GM12878 (cell line): ENCODE results near the gene PTPRD. TPM values are rescaled to one million over a fixed set of nuclear protein-coding genes. Genes with fewer than 3 reads are reported as not detected.

ENCODE experiments used
- ATAC-seq: fragments of 200-7000 bp; cut with Tn5 transposase; 3 replicates; pipeline ENCODE4 v1.9.1; 2020; ENCODE audit warnings: mild to moderate bottlenecking, moderate library complexity
- BruUV-seq: library from RNA; stranded (reverse); fragments of 400-500 nt; replicated peaks from 2 replicates; lab custom pipeline; 2021; lab: Mats Ljungman, UMichigan
- CTCF ChIA-PET: fragments of 300-600 bp; sonication (Branson Sonifier 250); formaldehyde crosslinking; extraction: SDS; loops from one replicate; lab custom pipeline; 2021; ENCODE audit warnings: inconsistent platforms; lab: Yijun Ruan, JAX
- POLR2A ChIA-PET: fragments of 350-600 bp; formaldehyde crosslinking; extraction: SDS; loops from one replicate; lab custom pipeline; 2021; ENCODE audit warnings: inconsistent platforms; lab: Charles Lee
- RAD21 ChIA-PET: fragments of 300-600 bp; sonication (Branson Sonifier 250); formaldehyde crosslinking; loops from one replicate; lab custom pipeline; 2023; ENCODE audit warnings: antibody characterized with exemption; ENCODE audit not compliant: unreplicated experiment; lab: Charles Lee
- SMC1A ChIA-PET: fragments of 300-600 bp; sonication (Branson Sonifier 250); formaldehyde crosslinking; loops from one replicate; lab custom pipeline; 2023; ENCODE audit not compliant: unreplicated experiment, uncharacterized antibody; lab: Charles Lee
- DNase-seq: peaks from one replicate; pipeline ENCODE4 v3.0.0-alpha.2; 2011; ENCODE audit warnings: low read depth, low spot score
- FAIRE-seq: peaks from 3 replicates; lab custom pipeline; 2011; peaks lifted over from hg19 to GRCh38; lab: Jason Lieb, UNC
- H2AFZ ChIP-seq: 2 replicates; pipeline ENCODE4 v1.6.0; 2011; ENCODE audit warnings: low read depth, low read length, control low read depth; ENCODE audit not compliant: control insufficient read depth
- H3K27ac ChIP-seq: 2 replicates; pipeline ENCODE4 v1.5.1; 2011; ENCODE audit warnings: control low read depth; ENCODE audit not compliant: control insufficient read depth, insufficient read depth
- H3K27me3 ChIP-seq, 2 experiments: replicated peaks in 1 of 2; 2 replicates each; pipeline versions ENCODE4 v1.6.0 to v1.6.1; 2011; ENCODE audit warnings: low read length in 1 of 2; ENCODE audit not compliant: control insufficient read depth in 2 of 2, insufficient read depth in 2 of 2
- H3K36me3 ChIP-seq, 2 experiments: 2 replicates each; pipeline ENCODE4 v1.5.1; 2011; ENCODE audit warnings: low read length in 1 of 2; ENCODE audit not compliant: control insufficient read depth in 2 of 2, insufficient read depth in 2 of 2
- H3K4me1 ChIP-seq: 2 replicates; pipeline ENCODE4 v1.6.1; 2011; ENCODE audit warnings: mild to moderate bottlenecking, low read length, moderate library complexity, mixed read lengths; ENCODE audit not compliant: control insufficient read depth, insufficient read depth
- H3K4me2 ChIP-seq: 2 replicates; pipeline ENCODE4 v1.6.0; 2011; ENCODE audit warnings: control low read depth; ENCODE audit not compliant: control insufficient read depth, insufficient read depth
- H3K4me3 ChIP-seq: fragments of 200-600 bp; sonication (generic); 2 replicates; pipeline ENCODE4 v1.5.1; 2016
- H3K79me2 ChIP-seq: 2 replicates; pipeline ENCODE4 v1.6.0; 2011; ENCODE audit warnings: low read length; ENCODE audit not compliant: control insufficient read depth, insufficient read depth
- H3K9ac ChIP-seq: 2 replicates; pipeline ENCODE4 v1.8.0; 2011; ENCODE audit warnings: low read length, control low read depth, mixed read lengths; ENCODE audit not compliant: control insufficient read depth, insufficient read depth
- H3K9me3 ChIP-seq: replicated peaks from 3 replicates; pipeline ENCODE4 v1.5.1; 2011; ENCODE audit warnings: mild to moderate bottlenecking, low read length; ENCODE audit not compliant: control insufficient read depth, insufficient read depth
- H4K20me1 ChIP-seq: 2 replicates; pipeline ENCODE4 v1.6.0; 2011; ENCODE audit not compliant: control insufficient read depth, insufficient read depth
- BACH1 ChIP-seq: fragments of 450-650 bp; IDR thresholded peaks from 2 replicates; pipeline ENCODE4 v1.6.1; 2017; ENCODE audit warnings: mild to moderate bottlenecking, borderline replicate concordance
- EP300 ChIP-seq, 2 experiments: fragments of 150-350 bp in 1 of 2; IDR thresholded peaks; 2 replicates each; pipeline ENCODE4 v1.6.1; 2011 to 2012; ENCODE audit warnings: low read depth in 2 of 2, low read length in 2 of 2, borderline replicate concordance in 1 of 2, improper control_type of control experiment in 1 of 2, inconsistent platforms in 1 of 2; ENCODE audit not compliant: control insufficient read depth in 1 of 2
- GATAD2B ChIP-seq: fragments of 450-650 bp; conservative IDR thresholded peaks from 2 replicates; pipeline ENCODE4 v1.6.1; 2017; ENCODE audit warnings: low read depth, mild to moderate bottlenecking, moderate library complexity
- MTA2 ChIP-seq: fragments of 450-650 bp; IDR thresholded peaks from 2 replicates; pipeline ENCODE4 v1.6.1; 2016; ENCODE audit warnings: low read depth, mild to moderate bottlenecking, moderate library complexity
- WGBS: methylation state at CpG from one replicate; pipeline ENCODE4 v1.1.6; 2016; ENCODE audit warnings: low lambda C conversion rate; ENCODE audit not compliant: insufficient replicate concordance, insufficient coverage; ENCODE audit errors: missing lambda C conversion rate; 5-methylcytosine and 5-hydroxymethylcytosine counted together
- in situ Hi-C: fragments of 300-500 bp; cut with MboI; formaldehyde crosslinking; loops from 9 replicates; pipeline ENCODE4 v1.14.3; 2018; ENCODE audit warnings: mixed read lengths
- intact Hi-C: fragments of 100-400 bp; cut with micrococcal nuclease; formaldehyde crosslinking; loops from one replicate; pipeline ENCODE4 v1.14.2; 2022; ENCODE audit not compliant: unreplicated experiment
- polyA plus RNA-seq, 11 experiments: library from polyadenylated mRNA; depleted of rRNA in 4 of 11; unstranded in 6 of 11; stranded (reverse) in 5 of 11; fragments of >200 nt; fragmentation: Nextera tagmentation in 4 of 11; fragmentation: Illumina TruSeq in 1 of 11; extraction: Ambion mirVana in 4 of 11; extraction: Trizol in 1 of 11; gene quantifications; 1 replicate in 1 of 11; 2 replicates in 10 of 11; pipeline versions ENCODE4 v1.2.1 to v1.2.3, GENCODE V29; 2011 to 2016; ENCODE audit warnings: inconsistent platforms in 2 of 11, missing spikeins in 2 of 11, low read depth in 1 of 11
- total RNA-seq, 4 experiments: library from RNA; depleted of rRNA in 3 of 4; stranded (reverse); fragments of >200 nt in 3 of 4; fragmentation: Illumina TruSeq in 1 of 4; extraction: Trizol in 1 of 4; gene quantifications; 2 replicates each; pipeline versions ENCODE4 v1.2.1 to v1.2.3, GENCODE V29; 2013 to 2021
- TF ChIP-seq, protein P1 (sequence below): fragments of 450-650 bp; IDR thresholded peaks from 2 replicates; pipeline ENCODE4 v1.6.1; 2018; ENCODE audit warnings: mild to moderate bottlenecking, low read depth, moderate library complexity; ENCODE audit not compliant: partially characterized antibody

PTPRD gene
- total and polyA plus RNA-seq, 10 of the 15 experiments (the other 5 are each of a cell fraction or from before 2014, with no cell fraction given): under 0.01 to 0.05 (median 0.01) TPM; not detected in 7

DNA sequence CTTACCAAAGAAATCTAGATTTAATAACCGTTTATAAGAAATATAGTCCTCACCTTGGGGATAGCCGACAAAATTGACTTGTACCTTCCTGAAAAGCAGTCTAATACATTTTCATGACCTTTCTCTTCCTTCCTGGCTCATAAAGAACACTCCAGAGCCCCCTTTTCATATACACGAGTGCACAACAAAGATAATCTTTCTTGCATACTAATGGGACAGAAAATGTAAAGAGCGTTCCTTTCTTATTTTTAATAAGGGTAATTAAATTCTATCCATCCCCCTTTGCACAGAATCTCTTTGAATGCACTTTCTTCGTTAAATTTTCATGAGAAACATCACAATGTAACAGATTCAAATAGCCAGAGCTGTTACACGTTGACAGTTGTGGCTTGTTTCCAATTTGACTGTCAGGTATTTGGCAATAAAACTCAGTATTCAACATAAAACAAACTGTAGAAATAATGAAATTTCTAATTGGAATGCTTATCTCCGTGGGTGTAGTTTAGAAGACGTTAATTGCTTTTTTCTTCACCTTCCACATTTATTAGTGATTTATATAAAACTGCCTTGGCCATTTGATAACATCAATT lies 2080.9 kb downstream of the PTPRD start (continued):
- TF ChIP-seq MTA2: no peak

DNA sequence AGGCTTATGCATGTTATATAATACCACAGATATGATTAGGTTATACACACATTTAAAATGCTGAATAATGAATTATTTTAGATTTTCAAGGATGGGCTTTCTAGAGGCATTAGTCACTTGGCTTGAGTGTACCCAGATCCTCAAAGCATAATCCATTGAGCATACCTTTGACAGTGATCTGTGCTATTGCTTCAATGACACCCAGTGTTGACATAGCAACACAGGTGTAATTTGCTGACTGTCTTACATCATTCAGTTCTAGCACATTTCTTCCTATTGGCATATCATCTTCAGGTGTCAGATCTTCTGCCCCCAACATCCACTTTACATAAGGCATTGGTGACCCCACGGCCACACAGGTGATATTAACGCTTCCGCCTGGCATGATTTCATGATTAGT lies 2091.7 kb downstream of the PTPRD start:
- no peaks in the 10 kb centered on the region for H4K20me1 ChIP-seq

More for the DNA sequence above, 2091.7 kb downstream of the PTPRD start:
- no peak overlapping the region for H3K4me3 ChIP-seq
- SMC1A ChIA-PET: no interaction called here
- in situ Hi-C loops: loop anchor here (10.0 kb wide), 1 partner anchor 64 kb away; no protein-coding TSS in a partner anchor
- no peaks in the 10 kb centered on the region for H3K79me2 ChIP-seq
- FAIRE-seq (no peak), ATAC-seq (no peak), DNase-seq (no peak)
- no peaks in the 10 kb centered on the region for H3K9me3 ChIP-seq
- intact Hi-C loops: no loop called here
- no peaks in the 10 kb centered on the region for H3K4me1 ChIP-seq
- H3K9ac ChIP-seq: no peak overlapping the region
- no peaks in the 10 kb centered on the region for H3K36me3 ChIP-seq
- RAD21 ChIA-PET: no interaction called here
- no peaks in the 10 kb centered on the region for H3K27me3 ChIP-seq
- TF ChIP-seq EP300 (IDR thresholded peaks at IDR 0.05; ENCODE audit: borderline replicate concordance in 1 of 2, control insufficient read depth in 1 of 2, low read depth in 2 of 2, low read length in 2 of 2): no peak
- TF ChIP-seq, protein P1, sequence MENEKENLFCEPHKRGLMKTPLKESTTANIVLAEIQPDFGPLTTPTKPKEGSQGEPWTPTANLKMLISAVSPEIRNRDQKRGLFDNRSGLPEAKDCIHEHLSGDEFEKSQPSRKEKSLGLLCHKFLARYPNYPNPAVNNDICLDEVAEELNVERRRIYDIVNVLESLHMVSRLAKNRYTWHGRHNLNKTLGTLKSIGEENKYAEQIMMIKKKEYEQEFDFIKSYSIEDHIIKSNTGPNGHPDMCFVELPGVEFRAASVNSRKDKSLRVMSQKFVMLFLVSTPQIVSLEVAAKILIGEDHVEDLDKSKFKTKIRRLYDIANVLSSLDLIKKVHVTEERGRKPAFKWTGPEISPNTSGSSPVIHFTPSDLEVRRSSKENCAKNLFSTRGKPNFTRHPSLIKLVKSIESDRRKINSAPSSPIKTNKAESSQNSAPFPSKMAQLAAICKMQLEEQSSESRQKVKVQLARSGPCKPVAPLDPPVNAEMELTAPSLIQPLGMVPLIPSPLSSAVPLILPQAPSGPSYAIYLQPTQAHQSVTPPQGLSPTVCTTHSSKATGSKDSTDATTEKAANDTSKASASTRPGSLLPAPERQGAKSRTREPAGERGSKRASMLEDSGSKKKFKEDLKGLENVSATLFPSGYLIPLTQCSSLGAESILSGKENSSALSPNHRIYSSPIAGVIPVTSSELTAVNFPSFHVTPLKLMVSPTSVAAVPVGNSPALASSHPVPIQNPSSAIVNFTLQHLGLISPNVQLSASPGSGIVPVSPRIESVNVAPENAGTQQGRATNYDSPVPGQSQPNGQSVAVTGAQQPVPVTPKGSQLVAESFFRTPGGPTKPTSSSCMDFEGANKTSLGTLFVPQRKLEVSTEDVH: no peak
- no peak for TF ChIP-seq BACH1
- TF ChIP-seq GATAD2B: no peak
- no peak overlapping the region for H3K4me2 ChIP-seq
- H3K27ac ChIP-seq: no peak overlapping the region
- 44% methylated on average over 3 of the region's 3 CpGs for WGBS
- no peak overlapping the region for H2AFZ ChIP-seq
- CTCF ChIA-PET: no interaction called here
- POLR2A ChIA-PET: no interaction called here
- BruUV-seq: no TSS peak
